GM21723 (cell line): Measurements from ENCODE around the gene OR13J1.
"Not testable (repeated sequence)": the region's sequence is repeated elsewhere in the genome, so short reads cannot be mapped to it uniquely, and the experiment has no call there.

Experiments
- ATAC-seq: cut with Tn5 transposase; IDR thresholded peaks from one replicate; pipeline ENCODE4 v1.9.1; 2021; ENCODE audit warnings: mild to moderate bottlenecking, moderate library complexity; ENCODE audit not compliant: unreplicated experiment

Gene OR13J1

DNA sequence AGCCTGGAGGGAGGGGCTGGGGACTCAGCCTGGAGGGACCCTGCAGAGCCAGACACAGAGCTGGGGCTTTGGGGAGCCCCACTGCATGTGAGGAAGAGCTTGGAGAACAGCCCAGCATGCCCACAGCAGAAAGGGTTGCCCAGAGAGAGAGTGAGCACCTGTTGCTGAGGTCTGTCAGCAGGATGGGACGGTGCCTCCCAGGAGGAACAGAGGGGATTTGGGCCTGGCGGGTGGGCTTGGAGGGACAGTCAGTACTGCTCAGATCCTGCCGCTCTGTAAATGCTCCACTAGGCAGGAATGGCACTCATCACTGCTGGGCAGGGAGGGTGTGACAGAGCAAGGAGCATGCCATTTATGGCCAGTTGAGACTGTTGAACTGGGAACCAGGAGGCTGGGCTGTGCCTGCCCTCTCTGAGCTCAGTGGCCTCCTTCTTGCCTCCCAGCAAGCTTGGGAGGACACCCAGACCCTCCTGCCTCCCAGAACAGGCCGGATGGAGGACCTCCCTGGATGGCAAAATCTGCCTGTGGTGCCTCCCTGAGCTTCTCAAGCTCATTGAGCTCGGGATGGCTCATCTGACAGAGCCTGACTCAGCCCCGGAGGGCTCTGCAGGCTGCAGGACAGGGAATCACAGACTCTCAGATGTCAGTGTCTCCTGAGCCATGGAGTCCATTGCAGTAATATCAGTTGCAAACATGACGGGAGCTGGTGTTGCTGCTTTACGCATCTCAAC lies 35.0 kb upstream of the OR13J1 start:
- ATAC-seq, result no peak

DNA sequence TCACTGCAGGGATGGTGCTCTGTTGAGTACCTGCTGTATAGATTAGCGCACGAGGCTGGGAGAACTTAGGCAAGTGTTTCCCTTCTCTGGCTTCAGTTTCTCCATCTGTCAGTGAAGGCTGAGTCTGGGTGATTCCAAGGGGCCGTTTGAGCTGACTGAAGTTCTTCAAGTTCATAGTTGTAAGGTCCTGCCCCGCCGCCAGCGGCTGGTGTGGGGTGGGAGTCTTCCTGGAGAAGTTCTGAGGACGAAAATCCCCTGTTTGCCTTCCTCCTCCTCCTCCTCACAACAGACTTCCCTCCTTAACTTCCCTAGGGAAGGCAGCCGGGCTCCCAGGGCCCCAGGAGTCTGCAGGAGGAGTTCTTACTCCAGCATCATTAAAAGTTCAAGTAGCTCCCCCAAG lies 34.1 kb upstream of the OR13J1 start:
- ATAC-seq, result no peak

DNA sequence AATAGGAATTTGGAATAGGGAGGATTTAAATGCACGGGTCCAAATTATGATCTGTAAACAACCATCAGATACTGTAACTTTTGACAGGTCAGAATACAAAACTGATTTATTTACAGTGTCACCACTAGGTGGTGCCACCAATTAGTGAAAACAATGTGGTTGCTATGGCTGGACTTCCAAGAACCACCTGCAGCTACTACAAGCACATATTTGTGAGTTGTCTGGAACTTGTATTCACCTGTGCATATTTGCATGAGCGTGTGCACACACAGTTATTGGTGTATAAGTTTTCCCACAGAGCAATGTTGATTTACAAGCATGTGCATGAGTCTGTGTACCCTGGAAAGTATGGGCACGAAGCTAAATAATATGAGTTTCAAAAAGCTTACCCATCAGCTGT lies 32.8 kb upstream of the OR13J1 start:
- no peak for ATAC-seq

DNA sequence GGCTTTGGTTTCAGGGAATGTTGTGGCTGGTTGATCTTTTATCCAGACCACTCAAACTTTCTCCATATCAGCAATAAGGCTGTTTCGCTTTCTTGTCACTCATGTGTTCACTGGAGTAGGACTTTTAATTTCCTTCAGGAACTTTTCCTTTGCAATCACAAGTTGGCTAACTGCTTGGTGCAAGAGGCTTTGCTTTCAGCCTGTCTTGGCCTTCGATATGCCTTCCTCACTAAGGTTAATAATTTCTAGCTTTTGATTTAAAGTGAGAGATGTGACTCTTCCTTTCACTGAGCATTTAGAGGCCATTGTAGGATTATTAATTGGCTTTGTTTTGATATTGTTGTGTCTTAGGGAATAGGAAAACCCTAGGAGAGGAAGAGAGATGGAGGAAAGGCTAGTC lies 28.8 kb upstream of the OR13J1 start:
- no peak for ATAC-seq

DNA sequence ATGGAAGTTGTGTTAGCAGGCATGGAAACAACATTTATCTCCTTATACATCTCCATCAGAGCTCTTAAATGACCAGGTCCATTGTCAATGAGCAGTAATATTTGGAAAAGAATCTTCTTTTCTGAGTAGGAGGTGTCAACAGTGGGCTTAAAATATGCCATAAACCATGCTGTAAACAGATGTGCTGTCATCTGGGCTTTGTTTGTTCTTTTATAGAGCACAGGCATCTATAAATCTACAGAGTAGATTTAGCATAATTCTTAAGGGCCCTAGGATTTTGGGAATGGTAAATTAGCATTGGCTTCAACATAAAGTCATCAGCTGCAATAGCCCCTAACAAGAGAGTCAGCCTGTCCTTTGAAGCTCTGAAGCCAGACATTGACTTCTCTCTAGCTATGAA lies 28.1 kb upstream of the OR13J1 start:
- ATAC-seq, result no peak

DNA sequence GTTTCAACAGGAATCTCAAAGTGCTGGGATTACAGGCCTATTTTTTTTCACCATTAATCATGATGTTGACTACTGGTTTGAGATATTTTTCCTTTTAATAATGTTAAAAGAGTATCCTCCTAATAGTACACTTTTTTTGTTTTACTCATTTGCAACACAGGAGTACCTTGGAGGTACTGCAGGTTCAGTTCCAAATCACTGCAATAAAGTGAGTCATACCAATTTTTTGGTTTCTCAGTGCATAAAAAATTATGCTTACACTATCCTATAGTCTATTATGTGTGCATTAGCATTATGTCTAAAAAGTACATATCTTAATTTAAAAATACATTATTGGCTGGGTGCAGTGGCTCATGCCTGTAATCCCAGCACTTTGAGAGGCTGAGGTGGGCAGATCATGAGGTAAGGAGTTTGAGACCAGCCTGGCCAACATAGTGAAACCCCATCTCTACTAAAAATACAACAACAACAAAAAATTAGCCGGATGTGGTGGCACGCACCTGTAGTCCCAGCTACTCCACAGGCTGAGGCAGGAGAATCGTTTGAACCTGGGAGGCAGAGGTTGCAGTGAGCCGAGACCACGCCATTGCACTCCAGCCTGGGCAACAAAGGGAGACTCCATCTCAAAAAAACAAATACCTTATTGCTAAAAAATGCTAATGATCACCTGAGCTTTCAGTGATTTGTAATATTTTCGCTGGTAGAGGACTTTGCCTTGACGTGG lies 27.3 kb upstream of the OR13J1 start:
- not testable (repeated sequence) for ATAC-seq

DNA sequence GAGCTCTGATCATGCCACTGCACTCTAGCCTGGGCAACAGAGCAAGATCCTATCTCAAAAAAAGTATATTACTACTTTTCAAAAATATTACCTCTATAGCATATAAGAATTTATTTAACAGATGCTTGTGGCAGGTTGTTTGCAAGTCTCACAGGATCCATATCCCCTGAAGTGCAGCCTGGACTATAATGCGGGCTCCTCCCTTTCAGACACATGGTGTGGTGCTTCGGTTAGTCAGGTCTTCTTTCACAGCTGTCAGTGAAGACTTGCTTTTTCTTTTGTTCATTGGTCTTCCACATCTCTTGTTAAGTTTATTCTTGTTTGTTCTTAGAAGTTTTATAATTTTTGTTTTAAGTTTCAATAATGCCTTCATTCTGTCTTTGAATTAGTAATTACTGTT lies 26.4 kb upstream of the OR13J1 start:
- no peak for ATAC-seq

DNA sequence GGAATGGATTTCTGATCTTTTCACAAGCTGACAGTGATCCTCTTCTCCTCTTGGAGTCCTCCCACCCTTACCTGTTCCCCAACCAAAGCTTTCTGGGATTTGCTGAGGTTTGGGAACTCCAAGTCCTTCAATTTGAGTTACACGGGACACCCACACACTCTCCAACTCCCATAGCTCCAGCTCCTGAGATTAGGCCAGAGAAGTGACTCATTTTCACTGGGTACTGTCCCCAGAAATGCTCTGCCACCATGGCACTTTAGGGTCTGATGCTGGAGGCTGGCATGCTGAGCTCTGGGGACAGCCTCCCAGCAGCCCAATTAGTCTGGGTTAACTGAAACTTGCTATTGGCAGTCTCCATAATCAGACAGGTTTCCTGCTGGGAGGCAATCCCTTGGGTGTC lies 21.9 kb upstream of the OR13J1 start:
- ATAC-seq, result no peak

DNA sequence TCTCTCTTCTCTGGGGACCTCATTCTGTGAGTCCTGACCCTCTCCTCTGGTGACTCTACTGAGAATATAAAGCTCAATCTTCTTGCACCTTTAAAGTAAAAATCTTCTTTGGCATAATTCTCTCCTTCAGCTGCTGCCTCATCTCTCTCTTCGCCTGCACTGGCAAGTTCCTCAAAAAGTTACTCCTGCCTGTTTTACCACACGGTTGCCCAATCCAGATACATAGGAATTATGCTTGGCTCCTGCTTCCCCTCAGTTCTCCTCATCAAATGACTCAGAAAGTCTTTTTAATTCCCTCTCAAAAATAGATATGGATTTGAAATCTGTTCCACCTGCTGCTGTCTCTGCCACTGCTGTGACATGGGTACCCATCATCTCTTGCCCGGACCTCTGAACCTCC lies 21.4 kb upstream of the OR13J1 start:
- ATAC-seq, result no peak

DNA sequence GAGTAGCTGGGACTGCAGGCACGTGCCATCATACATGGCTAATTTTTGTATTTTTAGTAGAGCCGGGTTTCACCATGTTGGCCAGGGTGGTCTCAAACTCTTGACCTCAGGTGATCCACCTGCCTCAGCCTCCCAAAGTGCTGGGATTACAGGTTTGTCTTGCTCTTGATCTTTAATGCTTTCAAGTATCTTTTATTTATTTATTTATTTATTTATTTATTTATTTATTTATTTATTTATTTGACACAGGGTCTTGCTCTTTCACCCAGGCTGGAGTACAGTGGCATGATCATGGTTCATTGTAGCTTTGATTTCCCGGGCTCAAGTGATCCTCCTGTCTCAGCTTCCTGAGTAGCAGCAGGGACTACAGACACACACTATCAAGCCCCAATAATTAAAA lies 14.7 kb upstream of the OR13J1 start:
- not testable (repeated sequence) for ATAC-seq

DNA sequence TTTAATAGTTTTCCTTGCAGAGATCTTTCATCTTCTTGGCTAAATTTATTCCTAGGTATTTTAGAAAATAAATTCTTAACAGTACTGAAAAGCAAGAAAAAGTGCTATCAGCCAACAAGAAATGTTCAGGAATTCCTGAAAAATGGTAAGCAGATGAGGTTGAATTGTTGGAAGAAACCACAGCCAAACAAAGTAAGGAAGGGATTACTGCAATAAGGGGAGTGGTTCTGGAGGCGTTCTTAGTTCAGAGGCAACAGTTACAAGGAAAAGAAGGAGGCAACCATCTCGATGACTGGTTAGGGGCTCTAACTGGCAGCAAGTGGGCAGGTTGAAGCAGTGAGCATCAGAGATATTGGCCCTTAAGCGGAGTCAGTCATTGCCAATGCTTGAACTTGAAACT lies 12.8 kb upstream of the OR13J1 start:
- no peak for ATAC-seq

DNA sequence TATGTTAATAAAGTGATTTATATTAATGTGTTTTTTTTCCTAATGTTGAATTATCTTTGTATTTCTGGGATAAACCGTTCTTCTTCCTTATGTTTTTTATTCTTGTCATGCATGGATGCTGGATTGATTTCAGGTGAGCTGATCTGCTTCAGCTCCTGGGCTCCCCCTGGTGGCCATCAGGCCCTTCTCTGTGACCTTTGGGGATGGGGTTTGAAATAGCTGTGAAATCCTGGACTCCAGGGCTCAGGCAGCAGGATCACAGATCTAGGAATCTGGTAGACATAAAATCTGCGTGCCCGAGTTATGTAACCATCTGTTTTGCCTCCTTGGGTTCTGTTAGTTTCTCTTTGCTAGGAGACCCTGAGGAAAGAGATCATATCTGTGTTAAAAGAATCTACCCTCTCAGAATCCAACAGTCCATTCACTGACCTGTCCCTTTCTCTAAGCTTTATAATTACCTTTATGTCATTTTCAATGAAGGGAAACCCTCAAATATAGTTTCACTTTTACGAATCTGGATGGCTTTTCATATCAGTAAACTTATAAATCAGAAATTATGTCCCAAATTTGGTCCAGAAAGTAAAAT lies 12.2 kb upstream of the OR13J1 start:
- no peak for ATAC-seq

DNA sequence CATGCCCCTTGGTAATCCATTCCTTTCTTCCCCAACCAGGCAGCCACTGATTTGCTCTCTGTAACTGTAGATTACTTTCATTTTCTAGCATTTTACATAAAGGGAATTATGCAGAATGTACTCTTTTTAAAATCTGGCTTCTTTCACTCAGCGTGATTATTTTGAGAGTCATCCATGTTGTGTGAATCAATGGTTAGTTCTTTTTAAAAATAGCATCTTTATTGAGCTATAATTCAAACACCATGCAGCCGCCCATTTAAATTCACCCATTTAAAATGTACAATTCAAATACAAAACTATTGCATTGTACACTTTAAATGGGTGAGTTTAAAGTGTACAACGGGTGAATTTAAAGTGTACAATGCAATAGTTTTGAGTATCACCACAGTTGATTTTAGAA lies 2.3 kb upstream of the OR13J1 start:
- no peak for ATAC-seq

DNA sequence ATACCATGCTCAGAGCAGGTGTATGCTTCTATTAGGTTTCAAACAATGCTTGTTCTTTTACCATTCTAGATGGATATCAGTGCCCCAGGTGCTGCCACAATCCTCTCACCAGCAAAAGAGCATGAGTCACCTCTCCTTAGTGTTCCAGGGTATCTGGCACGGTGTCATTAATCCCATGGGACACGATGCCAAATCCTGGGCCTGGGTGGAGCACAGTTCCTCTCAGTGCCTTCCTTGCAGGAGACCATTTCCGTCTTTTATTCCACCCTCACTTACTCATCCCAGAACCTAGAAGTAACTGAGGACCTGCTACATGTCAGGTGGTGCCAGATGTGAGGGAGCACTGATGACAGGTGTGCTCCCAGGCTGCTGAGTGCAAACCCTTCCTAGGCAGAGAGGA lies 1.3 kb upstream of the OR13J1 start:
- ATAC-seq, result no peak

DNA sequence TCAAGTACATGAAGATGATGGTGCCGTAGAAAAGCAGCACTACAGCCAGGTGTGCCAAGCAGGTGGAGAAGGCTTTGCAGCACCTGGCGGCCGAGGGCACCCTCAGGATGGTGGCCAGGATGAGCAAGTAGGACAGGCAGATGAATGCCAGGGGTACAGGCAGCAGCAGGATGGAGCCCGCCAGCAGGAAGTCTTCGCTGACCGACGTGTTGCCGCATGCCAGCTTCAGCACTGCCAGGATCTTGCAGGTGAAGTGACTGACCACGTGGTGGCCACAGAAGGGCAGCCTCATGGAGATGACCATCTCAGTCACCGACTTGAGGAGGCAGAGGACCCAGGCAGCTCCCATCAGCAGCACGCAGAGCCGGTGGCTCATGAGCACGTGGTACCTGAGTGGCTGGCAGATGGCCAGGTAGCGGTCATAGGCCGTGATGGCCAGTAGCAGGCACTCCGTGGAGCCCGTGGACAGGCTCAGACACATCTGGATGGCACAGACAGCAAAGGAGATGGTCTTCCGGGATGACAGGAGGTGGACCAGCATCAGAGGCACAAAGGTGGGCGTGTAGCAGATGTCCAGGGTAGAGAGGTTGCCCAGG lies 482 bp downstream of the OR13J1 start:
- ATAC-seq, result no peak

DNA sequence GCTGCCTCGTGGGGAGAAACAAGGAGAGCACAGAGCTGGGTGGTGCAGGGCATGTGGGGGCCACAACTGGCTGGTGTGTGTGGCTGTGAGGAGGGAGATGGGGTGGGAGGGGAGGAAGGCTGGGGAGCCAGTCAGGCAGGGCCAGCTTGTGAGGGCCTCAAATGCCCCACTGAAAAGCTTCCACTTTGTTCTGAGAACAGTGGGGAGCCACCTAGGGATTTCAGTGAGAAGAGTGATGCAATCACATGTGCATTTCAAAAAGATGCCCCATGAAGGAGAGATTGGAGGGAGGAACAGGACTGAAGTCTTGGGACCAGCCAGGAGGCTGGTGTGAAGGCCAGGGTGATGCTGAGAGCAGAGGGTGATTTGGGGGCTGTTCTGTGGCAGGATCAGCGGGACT lies 1.3 kb downstream of the OR13J1 start:
- ATAC-seq, result no peak

DNA sequence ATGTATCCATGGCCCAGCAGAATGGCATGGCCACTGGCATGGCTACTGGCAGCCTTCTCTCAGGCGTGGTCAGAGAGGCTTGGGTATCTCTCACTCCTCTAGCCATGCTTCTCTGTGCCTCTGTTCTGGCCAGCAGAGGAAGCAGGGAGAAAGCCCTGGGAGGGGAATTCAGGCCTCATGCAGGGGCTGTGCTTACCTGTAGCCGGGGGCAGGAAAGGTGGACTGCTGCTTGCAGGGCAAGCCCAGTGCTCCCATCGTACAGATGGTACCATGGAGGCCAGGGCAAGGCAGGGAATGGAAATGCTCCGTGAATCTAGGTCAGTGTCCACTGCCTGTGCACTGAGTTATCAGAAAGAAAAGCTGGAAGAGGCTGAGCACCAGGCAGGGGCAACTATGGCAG lies 2.7 kb downstream of the OR13J1 start:
- ATAC-seq, result no peak

DNA sequence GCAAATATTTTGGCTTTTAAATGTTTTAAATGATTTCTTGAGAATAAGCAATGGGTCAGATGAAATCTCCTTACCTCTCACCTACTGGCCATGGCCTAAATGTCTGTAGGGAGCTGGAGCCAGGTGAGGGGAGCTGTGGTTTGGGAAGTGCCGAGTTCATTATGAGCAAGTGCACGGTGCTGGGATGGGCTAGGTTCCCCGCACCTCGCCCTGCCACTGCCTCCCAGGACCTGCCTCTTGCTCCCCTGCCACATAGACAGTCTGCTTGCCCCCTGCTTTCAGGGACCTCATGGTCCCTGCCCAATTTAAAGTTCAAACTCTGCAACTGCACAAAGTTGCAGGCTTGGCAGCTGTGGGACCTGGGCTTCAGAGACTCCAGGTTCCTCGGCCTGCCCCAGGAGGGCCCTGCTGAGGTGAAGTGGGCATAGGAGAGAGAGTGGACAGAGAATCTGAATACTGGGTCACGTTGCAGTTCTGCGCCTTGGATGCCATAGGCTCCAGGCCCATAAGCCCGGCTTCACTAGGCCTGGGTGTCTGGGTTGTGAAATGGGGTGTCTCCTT lies 5.4 kb downstream of the OR13J1 start:
- ATAC-seq, result no peak

DNA sequence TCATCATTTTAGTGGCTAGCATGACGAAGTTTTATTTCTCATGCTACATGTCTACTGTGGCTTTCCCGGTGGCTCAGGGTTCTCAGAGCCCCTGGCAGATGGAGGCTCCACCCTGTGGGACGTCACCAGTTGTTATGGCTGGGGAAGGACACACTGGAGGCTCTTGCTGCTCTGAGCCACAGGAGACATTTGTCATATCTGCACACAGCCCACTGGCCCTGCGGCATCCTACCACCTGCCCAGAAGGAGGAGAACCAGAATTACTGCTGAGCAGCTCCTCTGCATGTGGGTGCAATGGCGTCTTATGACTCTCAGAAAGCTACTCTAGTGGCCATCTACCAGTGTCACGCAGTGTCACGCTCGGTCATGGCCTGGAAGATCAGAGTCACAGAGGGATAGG lies 6.6 kb downstream of the OR13J1 start:
- ATAC-seq, result no peak

DNA sequence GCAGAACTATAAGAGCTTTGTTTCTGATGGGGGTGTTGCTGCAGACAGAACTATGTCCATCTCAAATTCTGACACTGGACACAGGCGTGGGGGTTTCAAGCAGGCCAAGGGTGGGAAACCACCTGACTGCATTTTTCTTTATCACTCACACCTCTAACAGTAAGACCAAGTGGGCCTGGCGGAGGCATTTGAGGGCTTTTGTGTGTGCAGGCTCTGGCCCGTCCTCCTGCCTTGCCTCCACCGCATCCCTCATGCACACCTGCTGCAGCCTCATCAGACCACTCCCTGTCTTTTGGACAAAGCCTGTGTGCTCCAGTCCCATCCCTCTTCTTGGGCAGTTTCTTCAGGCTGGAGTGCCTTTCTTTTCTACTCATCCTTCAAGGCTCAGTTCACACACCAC lies 7.9 kb downstream of the OR13J1 start:
- ATAC-seq, result no peak

DNA sequence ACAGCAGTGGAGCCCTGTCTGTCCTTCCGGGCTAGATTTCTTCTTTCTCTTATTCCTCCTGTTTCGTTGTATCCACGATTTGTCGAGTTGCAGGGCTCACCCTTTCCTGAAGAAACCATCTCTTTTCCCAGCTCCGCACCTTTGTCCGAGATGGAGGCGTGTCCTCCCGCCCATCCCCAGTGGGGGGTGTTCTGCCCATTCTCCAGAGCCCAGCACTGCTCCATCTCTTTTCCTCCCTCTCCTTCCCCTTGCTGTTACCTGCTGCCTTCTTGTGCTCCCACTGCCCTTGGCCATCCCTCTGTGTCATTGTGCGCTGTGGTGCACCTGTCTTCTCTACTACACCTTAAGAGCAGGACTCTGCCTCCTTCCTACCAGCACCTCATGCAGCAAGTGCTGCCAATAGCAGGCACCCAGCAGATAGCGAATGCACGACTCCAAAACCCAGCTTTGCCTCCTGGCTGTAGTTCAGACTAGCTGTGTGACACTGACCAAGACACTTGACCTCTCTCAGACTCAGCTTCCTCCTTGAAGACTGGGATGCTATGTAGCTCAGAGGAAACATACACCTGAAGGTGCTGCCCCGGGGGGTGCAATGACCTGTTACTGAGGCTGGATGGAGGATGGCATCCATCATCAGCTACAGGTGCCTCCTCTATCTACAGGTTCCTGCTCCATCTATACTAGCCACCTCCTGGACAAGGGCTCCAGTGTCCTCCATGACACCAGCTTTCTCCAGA lies 8.9 kb downstream of the OR13J1 start:
- no peak for ATAC-seq
